ENCODE results near the gene PRUNE2.

DNA sequence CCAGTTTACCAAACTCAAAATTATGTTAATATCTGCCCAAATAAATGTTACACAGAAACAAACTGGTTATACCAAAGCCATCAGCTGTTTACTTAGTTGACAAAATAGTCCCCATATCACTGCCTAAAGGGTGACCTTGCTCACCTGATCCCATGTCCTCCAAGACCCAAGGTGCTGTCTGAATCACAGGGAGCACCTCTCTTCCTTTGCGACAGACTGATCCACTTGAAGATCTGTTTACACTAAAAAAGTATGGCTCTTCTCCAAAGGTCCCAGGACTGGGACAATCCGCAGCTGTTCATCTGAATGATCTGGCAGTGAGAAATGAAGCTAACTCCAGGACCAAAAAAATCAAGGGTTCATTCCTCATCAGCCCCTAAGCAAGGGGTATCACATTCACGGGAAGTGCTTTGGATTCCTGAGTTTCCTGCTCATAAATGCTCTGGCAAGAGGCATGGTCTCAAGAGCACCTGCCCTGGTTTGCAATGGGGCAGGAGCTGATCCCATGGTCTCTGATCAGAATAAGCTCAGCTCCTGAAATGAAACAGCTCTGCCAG is 5.0 kb downstream of the PRUNE2 start:
- TF ChIP-seq SUZ12 (IDR thresholded peaks at IDR 0.05; ENCODE audit: extremely low read depth, insufficient read depth, insufficient read length) (no peak), YY1 (IDR thresholded peaks at IDR 0.05; ENCODE audit: insufficient read depth, insufficient read length) (no peak), ZNF274 (IDR thresholded peaks at IDR 0.05; ENCODE audit: low read depth, low read length) (no peak)

Data from NT2/D1 (cell line).